ENCODE results near the gene CALM1.

The CALM1 gene

DNA sequence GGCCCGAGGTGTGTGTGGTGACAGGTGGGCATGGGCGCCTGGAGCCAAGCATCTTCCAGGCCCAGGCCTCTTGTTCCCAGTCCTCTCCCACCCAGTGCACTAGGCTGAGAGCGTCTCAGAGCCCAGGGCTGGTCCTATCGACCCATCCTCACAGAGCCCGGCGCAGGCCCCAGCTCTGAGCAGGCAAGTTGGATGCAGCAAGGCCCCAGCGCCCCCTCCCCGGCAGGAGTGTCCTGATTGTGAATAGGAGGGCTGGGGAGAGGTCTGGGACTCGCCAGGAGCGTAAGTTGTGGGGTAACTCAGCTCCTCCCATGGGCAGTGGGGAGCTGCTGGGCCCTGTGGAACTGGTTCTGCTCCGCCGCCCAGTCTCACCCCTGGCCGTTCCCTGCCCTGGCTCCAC is 26.3 kb downstream of the CALM1 start:
- Histone ChIP-seq H3K27ac (ENCODE audit: low read depth, low read length) (no peak overlapping the region), H3K27me3 (ENCODE audit: control insufficient read depth in 1 of 2, insufficient read depth in 2 of 2, low read length in 2 of 2) (no peaks in the 10 kb centered on the region), H3K36me3 (ENCODE audit: control insufficient read depth in 1 of 2, insufficient read depth in 2 of 2, low read length in 2 of 2) (no peaks in the 10 kb centered on the region), H3K9ac (ENCODE audit: low read depth in 1 of 2, low read length in 2 of 2) (no peak overlapping the region), H3K4me3 (ENCODE audit: low read depth in 1 of 2, low read length in 2 of 2) (no peak overlapping the region), H3K9me3 (ENCODE audit: control insufficient read depth in 1 of 2, low read length in 2 of 2) (no peaks in the 10 kb centered on the region), H3K4me1 (ENCODE audit: control insufficient read depth in 1 of 2, insufficient read depth in 2 of 2, low read length in 2 of 2) (peaks cover 5 to 7% of the 10 kb centered on the region in 2 donors)

DNA sequence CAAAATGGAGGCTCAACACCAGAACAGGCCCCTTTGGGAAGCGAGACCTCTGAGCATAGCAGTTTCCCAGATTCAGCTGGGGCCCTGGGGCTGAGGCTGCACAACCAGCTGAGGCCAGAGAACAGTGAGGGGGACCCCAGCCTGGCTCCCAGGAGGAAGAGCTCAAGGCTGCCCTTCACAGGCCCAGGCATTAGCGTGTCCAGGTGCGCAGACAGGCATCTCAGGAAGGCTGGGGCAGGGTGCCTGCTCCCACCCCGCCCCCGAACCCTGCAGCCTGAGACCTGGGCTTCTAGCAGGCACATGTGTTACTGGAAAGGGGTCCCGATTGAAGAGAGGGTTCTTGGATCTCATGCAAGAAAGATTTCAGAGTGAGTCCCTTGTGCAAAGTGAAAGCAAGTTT is 27.2 kb downstream of the CALM1 start:
- Histone ChIP-seq H3K36me3 (ENCODE audit: control insufficient read depth in 1 of 2, insufficient read depth in 2 of 2, low read length in 2 of 2) (no peaks in the 10 kb centered on the region), H3K4me3 (ENCODE audit: low read depth in 1 of 2, low read length in 2 of 2) (no peak overlapping the region), H3K27me3 (ENCODE audit: control insufficient read depth in 1 of 2, insufficient read depth in 2 of 2, low read length in 2 of 2) (no peaks in the 10 kb centered on the region), H3K9ac (ENCODE audit: low read depth in 1 of 2, low read length in 2 of 2) (no peak overlapping the region), H3K27ac (ENCODE audit: low read depth, low read length) (no peak overlapping the region), H3K4me1 (ENCODE audit: control insufficient read depth in 1 of 2, insufficient read depth in 2 of 2, low read length in 2 of 2) (peaks cover 3 to 4% of the 10 kb centered on the region in 2 donors), H3K9me3 (ENCODE audit: control insufficient read depth in 1 of 2, low read length in 2 of 2) (no peaks in the 10 kb centered on the region)

- Histone ChIP-seq H3K36me3 (ENCODE audit: control insufficient read depth in 1 of 2, insufficient read depth in 2 of 2, low read length in 2 of 2) (no peaks in the 10 kb centered on the region), H3K9me3 (ENCODE audit: control insufficient read depth in 1 of 2, low read length in 2 of 2) (no peaks in the 10 kb centered on the region), H3K4me1 (ENCODE audit: control insufficient read depth in 1 of 2, insufficient read depth in 2 of 2, low read length in 2 of 2) (no peaks in the 10 kb centered on the region), H3K4me3 (ENCODE audit: low read depth in 1 of 2, low read length in 2 of 2) (no peak overlapping the region), H3K9ac (ENCODE audit: low read depth in 1 of 2, low read length in 2 of 2) (no peak overlapping the region), H3K27me3 (ENCODE audit: control insufficient read depth in 1 of 2, insufficient read depth in 2 of 2, low read length in 2 of 2) (no peaks in the 10 kb centered on the region), H3K27ac (ENCODE audit: low read depth, low read length) (no peak overlapping the region)
These were observed 28.0 kb downstream of the CALM1 start for GRCh38 chr14:90424686-90425372.

DNA sequence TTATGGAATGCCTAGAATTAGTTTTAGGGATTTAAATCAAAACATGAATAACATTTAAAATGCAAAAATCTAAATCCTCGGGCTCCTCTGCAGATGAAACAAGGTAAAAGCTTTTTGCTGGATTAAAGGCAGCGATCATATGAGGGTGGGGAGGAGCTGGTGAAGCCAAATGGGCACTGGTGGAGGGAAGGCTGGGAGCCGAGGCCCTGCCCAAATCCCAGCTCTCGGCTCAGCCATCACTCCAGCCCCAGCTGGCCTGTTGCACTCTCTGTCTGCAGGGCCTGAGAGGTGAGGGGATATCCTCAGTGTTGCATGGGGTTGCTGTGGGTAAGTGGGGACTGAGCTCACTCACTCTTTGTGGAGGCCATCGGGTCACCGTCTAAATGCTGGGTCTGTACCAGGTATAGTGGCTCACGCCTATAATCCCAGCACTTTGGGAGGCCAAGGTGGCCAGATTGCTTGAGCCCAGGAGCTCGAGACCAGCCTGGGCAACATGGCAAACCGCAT is 28.6 kb downstream of the CALM1 start:
- no peaks in the 10 kb centered on the region for H3K4me1 ChIP-seq (ENCODE audit: control insufficient read depth in 1 of 2, insufficient read depth in 2 of 2, low read length in 2 of 2)
- no peaks in the 10 kb centered on the region for H3K36me3 ChIP-seq (ENCODE audit: control insufficient read depth in 1 of 2, insufficient read depth in 2 of 2, low read length in 2 of 2)
- no peaks in the 10 kb centered on the region for H3K9me3 ChIP-seq (ENCODE audit: control insufficient read depth in 1 of 2, low read length in 2 of 2)
- H3K4me3 ChIP-seq (ENCODE audit: low read depth in 1 of 2, low read length in 2 of 2), result no peak overlapping the region
- H3K9ac ChIP-seq (ENCODE audit: low read depth in 1 of 2, low read length in 2 of 2), result no peak overlapping the region
- H3K27me3 ChIP-seq (ENCODE audit: control insufficient read depth in 1 of 2, insufficient read depth in 2 of 2, low read length in 2 of 2), result no peaks in the 10 kb centered on the region
- no peak overlapping the region for H3K27ac ChIP-seq (ENCODE audit: low read depth, low read length)

GRCh38 chr14:90426031-90426540 is 29.3 kb downstream of the CALM1 start:
- Histone ChIP-seq H3K27ac (ENCODE audit: low read depth, low read length) (no peak overlapping the region), H3K9ac (ENCODE audit: low read depth in 1 of 2, low read length in 2 of 2) (no peak overlapping the region), H3K4me3 (ENCODE audit: low read depth in 1 of 2, low read length in 2 of 2) (no peak overlapping the region), H3K9me3 (ENCODE audit: control insufficient read depth in 1 of 2, low read length in 2 of 2) (no peaks in the 10 kb centered on the region), H3K27me3 (ENCODE audit: control insufficient read depth in 1 of 2, insufficient read depth in 2 of 2, low read length in 2 of 2) (no peaks in the 10 kb centered on the region), H3K4me1 (ENCODE audit: control insufficient read depth in 1 of 2, insufficient read depth in 2 of 2, low read length in 2 of 2) (no peaks in the 10 kb centered on the region), H3K36me3 (ENCODE audit: control insufficient read depth in 1 of 2, insufficient read depth in 2 of 2, low read length in 2 of 2) (no peaks in the 10 kb centered on the region)

DNA sequence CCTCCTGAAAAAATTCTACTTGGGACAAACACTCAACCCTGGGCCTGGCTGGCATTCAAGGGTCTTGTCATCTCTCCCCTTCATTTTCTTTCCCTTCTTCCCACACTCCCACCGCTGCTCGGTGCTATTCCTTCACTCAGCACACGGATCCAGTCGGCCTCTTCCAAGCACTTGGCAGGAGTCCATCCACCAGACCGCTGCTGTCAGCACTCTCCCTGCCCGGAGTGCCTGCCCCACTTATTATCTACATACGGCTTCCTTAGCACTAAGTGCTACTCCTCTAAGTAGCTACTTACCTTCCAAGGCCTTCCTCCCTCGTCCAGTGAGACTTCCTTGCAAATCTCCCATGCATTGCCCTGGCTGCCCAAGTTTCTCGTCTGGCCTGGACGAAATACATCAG is 29.8 kb downstream of the CALM1 start:
- Histone ChIP-seq H3K4me1 (ENCODE audit: control insufficient read depth in 1 of 2, insufficient read depth in 2 of 2, low read length in 2 of 2) (no peaks in the 10 kb centered on the region), H3K9me3 (ENCODE audit: control insufficient read depth in 1 of 2, low read length in 2 of 2) (no peaks in the 10 kb centered on the region), H3K27ac (ENCODE audit: low read depth, low read length) (no peak overlapping the region), H3K36me3 (ENCODE audit: control insufficient read depth in 1 of 2, insufficient read depth in 2 of 2, low read length in 2 of 2) (no peaks in the 10 kb centered on the region), H3K4me3 (ENCODE audit: low read depth in 1 of 2, low read length in 2 of 2) (no peak overlapping the region), H3K9ac (ENCODE audit: low read depth in 1 of 2, low read length in 2 of 2) (no peak overlapping the region), H3K27me3 (ENCODE audit: control insufficient read depth in 1 of 2, insufficient read depth in 2 of 2, low read length in 2 of 2) (no peaks in the 10 kb centered on the region)

DNA sequence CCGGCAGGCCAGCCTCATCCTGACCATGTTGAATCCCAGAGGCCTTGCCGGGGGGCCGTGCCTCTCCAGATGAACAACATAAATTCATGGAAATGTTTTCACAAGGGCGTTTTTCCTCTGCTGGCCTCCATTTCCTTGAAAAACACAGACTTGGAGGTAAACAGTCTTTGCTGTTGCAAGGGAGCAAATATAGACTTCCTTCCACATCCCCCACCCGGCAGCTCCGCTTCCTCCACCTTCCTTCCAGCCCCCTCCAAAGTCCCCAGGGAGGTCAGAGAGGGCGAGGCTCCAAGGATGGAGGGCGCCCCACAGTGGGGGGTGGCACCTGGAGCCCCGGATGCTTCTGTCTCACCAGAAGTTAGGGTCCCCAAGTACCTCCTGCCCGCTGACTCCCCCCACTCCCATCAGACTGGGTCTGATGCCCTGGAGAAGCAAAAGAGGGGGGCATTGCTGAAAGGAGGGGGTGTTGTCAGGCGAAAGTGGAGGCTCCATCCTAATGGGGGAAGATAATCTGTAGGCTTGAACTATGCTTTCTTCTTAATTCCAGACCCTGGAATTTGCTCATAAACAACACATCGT is 31.1 kb downstream of the CALM1 start:
- H3K27me3 ChIP-seq (ENCODE audit: control insufficient read depth in 1 of 2, insufficient read depth in 2 of 2, low read length in 2 of 2), result no peaks in the 10 kb centered on the region
- no peak overlapping the region for H3K9ac ChIP-seq (ENCODE audit: low read depth in 1 of 2, low read length in 2 of 2)
- no peaks in the 10 kb centered on the region for H3K4me1 ChIP-seq (ENCODE audit: control insufficient read depth in 1 of 2, insufficient read depth in 2 of 2, low read length in 2 of 2)
- H3K27ac ChIP-seq (ENCODE audit: low read depth, low read length), result no peak overlapping the region
- no peak overlapping the region for H3K4me3 ChIP-seq (ENCODE audit: low read depth in 1 of 2, low read length in 2 of 2)
- H3K36me3 ChIP-seq (ENCODE audit: control insufficient read depth in 1 of 2, insufficient read depth in 2 of 2, low read length in 2 of 2), result no peaks in the 10 kb centered on the region
- no peaks in the 10 kb centered on the region for H3K9me3 ChIP-seq (ENCODE audit: control insufficient read depth in 1 of 2, low read length in 2 of 2)

- Histone ChIP-seq H3K9me3 (ENCODE audit: control insufficient read depth in 1 of 2, low read length in 2 of 2) (no peaks in the 10 kb centered on the region), H3K27me3 (ENCODE audit: control insufficient read depth in 1 of 2, insufficient read depth in 2 of 2, low read length in 2 of 2) (no peaks in the 10 kb centered on the region), H3K9ac (ENCODE audit: low read depth in 1 of 2, low read length in 2 of 2) (no peak overlapping the region), H3K27ac (ENCODE audit: low read depth, low read length) (no peak overlapping the region), H3K36me3 (ENCODE audit: control insufficient read depth in 1 of 2, insufficient read depth in 2 of 2, low read length in 2 of 2) (no peaks in the 10 kb centered on the region), H3K4me3 (ENCODE audit: low read depth in 1 of 2, low read length in 2 of 2) (no peak overlapping the region), H3K4me1 (ENCODE audit: control insufficient read depth in 1 of 2, insufficient read depth in 2 of 2, low read length in 2 of 2) (no peaks in the 10 kb centered on the region)
These were observed 31.8 kb downstream of the CALM1 start for GRCh38 chr14:90428676-90429075.

GRCh38 chr14:90429236-90429635 is 32.4 kb downstream of the CALM1 start:
- Histone ChIP-seq H3K36me3 (ENCODE audit: control insufficient read depth in 1 of 2, insufficient read depth in 2 of 2, low read length in 2 of 2) (no peaks in the 10 kb centered on the region), H3K27ac (ENCODE audit: low read depth, low read length) (no peak overlapping the region), H3K4me1 (ENCODE audit: control insufficient read depth in 1 of 2, insufficient read depth in 2 of 2, low read length in 2 of 2) (no peaks in the 10 kb centered on the region), H3K27me3 (ENCODE audit: control insufficient read depth in 1 of 2, insufficient read depth in 2 of 2, low read length in 2 of 2) (no peaks in the 10 kb centered on the region), H3K9me3 (ENCODE audit: control insufficient read depth in 1 of 2, low read length in 2 of 2) (no peaks in the 10 kb centered on the region), H3K9ac (ENCODE audit: low read depth in 1 of 2, low read length in 2 of 2) (no peak overlapping the region), H3K4me3 (ENCODE audit: low read depth in 1 of 2, low read length in 2 of 2) (no peak overlapping the region)

GRCh38 chr14:90429754-90430153 is 32.9 kb downstream of the CALM1 start:
- Histone ChIP-seq H3K36me3 (ENCODE audit: control insufficient read depth in 1 of 2, insufficient read depth in 2 of 2, low read length in 2 of 2) (no peaks in the 10 kb centered on the region), H3K9ac (ENCODE audit: low read depth in 1 of 2, low read length in 2 of 2) (no peak overlapping the region), H3K27ac (ENCODE audit: low read depth, low read length) (no peak overlapping the region), H3K4me3 (ENCODE audit: low read depth in 1 of 2, low read length in 2 of 2) (no peak overlapping the region), H3K27me3 (ENCODE audit: control insufficient read depth in 1 of 2, insufficient read depth in 2 of 2, low read length in 2 of 2) (no peaks in the 10 kb centered on the region), H3K4me1 (ENCODE audit: control insufficient read depth in 1 of 2, insufficient read depth in 2 of 2, low read length in 2 of 2) (no peaks in the 10 kb centered on the region), H3K9me3 (ENCODE audit: control insufficient read depth in 1 of 2, low read length in 2 of 2) (no peaks in the 10 kb centered on the region)

Data from duodenal mucosa (tissue), 2 donors.